Activated effector memory CD4-positive, alpha-beta T cell treated with anti-CD3 and anti-CD28 coated beads, Interleukin-2, amount 50 U/mL, for 16 hours (primary cell): ENCODE results near the gene PRRX2.

Experiments
- DNase-seq: peaks from one replicate; pipeline ENCODE4 v3.0.0-alpha.2; 2020

PRRX2 gene

DNA sequence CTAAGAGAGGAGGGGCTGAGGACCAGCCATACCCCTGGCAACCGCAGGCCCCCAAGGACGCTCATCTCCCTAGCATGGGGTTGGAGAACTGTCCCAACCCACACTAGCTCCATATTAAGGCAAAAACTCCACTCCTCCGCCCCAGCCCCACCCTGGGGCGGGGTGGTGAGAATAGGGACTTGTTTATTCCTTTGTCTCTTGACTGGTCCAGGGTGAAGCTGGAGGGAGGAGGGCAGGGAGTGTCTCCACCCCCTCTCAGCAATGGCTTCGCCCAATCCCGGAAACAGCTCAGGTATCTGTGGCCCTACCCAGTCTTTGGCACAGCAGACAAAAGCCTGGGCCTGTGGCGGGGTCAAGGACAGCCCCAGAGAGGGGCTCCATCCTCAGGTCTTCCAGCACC lies 16.9 kb downstream of the PRRX2 start:
- no peak for DNase-seq

DNA sequence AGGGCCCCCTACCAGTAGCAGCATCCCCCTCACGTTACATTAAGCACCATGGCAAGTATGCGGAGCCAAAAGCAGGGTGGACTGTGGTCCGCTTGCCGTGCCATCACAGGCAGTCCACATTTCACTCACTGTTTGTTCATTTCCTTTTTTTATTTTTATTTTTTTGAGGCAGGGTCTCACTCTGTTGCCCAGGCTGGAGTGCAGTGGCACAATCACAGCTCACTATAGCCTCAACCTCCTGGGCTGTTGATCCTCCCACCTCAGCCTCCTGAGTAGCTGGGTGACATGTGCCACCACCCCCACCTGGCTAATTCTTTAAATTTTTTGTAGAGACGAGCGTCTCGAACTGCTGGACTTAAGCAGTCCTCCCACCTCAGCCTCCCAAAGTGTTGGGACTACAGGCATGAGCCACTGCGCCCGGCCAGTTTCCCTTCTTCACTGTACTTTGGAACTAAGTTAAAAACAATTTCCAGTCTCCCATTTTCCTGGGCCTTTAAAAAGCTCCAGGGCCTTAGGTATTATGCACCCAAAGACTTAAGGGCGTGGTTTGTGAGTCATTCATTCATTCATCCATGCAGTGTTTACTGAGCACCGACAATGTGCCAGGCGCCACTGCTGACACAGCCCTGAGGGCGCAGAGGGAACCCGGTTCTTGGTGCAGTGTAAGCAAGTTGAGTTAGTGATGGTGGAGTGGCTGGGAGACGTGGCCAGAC lies 19.9 kb downstream of the PRRX2 start:
- no peak for DNase-seq

DNA sequence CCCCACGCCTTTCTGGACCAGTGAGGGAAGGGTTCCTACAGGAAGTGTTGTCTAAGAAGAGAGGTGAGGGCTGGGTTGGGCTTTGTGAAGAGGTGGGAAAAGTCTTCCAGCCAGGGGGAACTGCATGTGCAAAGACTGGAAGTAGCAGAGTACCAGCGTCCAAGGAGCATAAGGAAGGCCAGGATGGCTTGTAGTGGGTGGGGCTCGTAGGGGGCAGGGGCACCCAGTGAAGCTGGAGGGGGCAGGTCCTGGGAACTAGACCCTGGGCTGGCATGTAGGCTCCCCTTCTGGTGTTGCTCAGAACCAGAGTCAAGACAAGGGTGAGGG lies 20.4 kb downstream of the PRRX2 start:
- no peak for DNase-seq

DNA sequence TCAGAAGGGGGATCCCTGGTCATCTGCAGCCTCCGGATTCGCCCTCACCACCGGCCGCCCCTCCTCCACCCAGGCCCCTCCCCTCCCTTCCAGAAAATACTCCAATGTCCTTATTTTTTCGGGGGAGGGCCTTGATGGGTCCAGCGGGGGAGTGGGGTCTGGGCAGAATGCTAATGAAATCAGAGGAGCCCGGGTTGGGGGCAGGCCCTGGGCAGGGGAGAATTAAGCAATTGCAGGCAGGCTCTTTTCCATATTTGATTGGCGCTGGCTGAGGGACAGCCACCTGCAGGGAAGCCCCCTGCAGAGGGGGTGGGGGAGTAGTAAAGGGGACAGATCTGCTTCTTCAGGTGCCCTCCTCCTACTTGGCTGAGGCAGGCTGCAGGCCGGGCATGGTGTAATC lies 21.3 kb downstream of the PRRX2 start:
- no peak for DNase-seq

DNA sequence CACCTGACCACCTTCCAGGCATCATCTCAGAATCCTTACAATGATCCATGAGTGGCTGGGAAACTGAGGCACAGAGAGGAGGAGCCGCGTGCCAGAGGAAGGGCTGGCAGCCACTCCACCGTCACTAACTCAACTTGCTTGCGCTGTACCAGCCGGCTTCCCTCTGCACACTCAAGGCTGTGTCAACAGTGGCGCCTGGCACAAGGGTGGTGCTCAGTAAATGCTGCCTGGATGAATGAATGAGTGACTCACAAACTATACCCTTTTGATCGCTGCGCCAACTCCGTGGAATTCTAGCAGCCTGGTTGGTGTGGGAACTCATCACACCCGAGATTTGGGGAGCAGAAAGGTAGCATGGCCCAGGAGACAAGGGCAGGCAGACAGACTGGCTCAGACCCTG lies 21.9 kb downstream of the PRRX2 start:
- no peak for DNase-seq

DNA sequence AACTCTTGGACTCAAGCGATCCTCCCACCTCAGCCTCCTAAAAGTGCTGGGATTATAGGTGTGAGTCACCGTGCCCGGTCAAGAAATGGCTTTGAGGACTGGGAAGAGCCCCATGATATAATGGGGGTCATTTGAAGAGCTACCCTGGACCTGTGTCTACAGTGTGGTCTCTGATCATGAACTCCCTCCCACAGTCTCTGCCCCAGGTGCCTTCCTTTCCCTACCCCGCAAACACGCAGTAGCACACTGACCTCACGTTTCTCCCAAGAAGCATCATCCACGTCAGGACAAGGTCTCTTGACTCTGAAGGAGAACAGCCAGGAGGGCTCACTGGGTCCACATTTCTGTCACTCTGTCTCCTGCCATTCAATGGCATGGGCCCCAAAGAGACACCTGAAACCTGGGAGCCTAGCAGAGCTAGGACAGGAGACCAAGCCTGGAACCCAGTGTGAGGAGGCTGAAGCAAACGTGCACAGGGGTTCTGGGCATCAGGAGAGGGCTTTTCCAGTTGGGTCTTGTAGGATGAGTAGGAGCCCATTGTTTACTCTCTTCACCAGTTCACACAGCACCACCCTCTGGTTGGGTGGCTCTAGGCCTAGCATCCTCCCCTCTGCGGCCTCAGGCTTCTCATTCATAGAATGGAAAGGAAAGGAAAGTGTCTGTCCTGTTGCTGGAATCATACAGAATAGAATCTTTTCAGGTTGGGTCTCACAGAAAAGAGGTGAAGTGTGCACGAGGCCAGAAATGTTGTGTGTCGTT lies 23.0 kb downstream of the PRRX2 start:
- no peak for DNase-seq

DNA sequence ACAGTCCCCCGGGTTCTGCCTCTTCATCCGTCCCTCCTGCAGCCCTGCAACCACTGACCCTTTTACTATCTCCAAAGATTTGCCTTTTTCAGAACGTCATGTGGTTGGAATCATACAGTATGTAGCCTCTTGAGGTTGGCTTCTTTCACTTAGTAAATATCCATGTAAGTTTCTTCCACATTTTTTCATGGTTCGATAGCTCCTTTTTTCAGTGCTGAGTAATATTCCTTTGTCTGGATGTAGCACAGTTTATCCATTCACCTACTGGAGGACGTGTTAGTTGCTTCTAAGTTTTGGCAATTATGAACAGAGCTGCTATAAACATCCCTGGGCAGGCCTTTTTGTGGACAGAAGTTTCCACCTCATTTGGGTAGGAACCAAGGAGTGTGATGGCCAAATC lies 27.1 kb downstream of the PRRX2 start:
- no peak for DNase-seq

DNA sequence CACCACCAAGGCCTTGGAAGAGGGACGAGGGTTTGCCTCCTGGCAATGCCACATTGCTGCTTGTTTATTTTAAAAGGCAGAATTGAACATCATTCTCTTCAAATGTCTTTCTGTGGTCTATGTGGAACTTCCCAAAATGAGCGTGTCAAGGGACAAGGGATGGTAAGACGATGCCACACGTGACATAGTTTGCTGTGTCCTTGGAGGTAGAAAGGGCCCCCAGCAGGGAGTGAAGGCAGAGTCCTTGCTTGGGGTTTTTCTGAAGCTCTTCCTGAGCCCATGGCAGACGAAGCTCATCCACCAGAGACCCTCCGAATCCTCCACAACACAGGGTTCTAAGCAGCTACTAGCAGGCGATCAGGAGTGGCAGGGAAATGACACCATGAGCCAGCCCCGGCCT lies 28.3 kb downstream of the PRRX2 start:
- no peak for DNase-seq

DNA sequence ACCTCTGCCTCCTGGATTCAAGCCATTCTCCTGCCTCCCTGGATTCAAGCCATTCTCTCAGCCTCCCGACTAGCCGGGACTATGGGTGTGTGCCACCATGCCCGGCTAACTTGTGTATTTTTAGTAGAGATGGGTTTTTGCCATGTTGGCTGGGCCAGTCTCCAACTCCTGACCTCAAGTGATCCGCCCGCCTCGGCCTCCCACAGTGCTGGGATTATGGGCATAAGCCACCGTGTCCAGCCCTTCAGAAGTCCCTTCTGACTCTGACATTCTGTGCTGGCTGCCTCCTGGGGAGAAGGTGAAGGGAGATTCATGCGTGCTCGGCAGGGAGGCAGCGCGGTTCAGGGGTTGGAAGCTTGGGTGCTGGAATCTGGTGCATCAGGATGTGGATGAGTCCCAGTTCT lies 28.8 kb downstream of the PRRX2 start:
- no peak for DNase-seq

DNA sequence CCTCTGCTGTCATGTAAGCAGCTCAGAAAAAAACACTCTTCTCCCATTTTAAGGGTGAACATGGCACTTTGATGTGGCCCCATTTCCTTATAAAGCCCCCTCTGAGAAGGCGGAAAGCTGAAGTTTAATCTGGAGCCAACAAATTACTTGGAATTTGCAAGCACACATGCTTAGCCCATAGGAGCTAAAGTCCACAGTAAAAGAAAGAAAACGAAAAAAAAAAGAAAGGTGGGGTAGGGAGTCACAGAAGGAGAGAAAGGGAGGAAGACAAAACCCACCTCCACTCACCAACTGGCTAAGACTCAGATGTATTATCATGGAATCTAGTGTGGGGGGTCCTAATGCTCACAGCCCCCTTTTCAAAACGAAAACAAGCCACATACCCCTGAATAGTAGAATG lies 30.4 kb downstream of the PRRX2 start:
- DNase-seq: no peak

DNA sequence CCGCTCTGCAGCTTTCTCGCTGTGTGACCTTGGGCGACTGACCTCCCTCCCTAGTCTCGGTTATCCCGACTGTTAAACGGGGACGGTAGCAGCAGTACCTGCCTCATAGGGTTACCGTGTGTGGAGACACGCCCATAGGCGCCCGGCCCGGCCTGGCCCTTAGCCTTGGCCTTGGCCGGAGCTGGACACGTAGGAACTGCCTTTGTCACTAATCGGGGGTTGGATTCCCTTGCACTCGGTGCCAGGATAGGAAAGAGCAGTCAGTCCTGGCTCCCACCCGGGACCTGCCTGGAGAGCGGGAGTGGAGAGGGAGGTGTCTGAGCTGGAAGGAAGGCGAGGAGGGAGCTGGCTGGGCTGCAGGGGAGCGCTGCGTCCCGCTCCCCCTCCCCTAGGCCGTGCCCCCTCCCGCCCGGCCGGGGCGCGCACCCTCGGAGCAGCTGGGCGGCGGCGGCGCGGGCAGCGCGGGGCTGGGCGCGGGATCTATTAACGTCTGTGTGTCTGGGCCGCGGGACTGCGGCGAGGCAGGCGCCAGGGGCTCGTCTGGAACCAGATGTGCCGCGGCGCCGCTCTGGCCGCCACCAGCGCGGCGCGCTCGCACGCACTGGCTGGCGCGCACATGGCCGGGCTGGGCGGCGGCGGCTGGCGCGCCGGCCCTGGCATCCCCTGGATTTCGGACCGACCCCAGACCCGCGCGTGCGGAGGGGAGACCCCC lies 31.7 kb downstream of the PRRX2 start:
- DNase-seq: no peak

DNA sequence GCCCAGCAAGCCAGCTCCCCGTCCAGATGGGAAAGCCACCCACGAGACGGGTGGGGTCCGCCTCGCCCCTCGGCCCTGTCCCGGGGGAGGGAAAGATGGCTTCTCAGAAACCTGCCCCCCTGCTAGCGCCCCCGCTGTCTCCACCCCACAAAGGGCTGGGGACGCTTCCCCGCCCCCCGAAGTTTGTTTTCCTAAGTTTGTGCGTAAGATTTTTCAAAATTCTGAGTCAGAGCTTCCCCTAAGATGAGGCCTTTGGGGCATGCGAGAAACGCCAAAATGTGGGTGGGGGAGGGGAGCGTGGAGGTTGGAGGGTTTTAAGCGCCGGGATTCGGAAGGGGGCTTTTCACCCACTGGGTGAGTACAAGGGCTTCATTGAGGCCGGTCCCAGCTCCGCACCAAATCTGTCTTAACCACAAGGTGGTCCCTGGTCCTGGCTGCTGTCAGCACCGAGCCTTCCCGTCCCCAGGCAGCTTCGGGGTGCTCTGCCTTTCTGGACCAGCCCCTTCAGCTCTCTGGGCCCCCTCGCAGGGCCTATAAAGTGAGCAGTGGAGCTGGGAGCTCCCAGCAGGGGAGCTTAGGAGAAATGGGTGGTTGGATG lies 32.3 kb downstream of the PRRX2 start:
- DNase-seq: peak; percentile 68

DNA sequence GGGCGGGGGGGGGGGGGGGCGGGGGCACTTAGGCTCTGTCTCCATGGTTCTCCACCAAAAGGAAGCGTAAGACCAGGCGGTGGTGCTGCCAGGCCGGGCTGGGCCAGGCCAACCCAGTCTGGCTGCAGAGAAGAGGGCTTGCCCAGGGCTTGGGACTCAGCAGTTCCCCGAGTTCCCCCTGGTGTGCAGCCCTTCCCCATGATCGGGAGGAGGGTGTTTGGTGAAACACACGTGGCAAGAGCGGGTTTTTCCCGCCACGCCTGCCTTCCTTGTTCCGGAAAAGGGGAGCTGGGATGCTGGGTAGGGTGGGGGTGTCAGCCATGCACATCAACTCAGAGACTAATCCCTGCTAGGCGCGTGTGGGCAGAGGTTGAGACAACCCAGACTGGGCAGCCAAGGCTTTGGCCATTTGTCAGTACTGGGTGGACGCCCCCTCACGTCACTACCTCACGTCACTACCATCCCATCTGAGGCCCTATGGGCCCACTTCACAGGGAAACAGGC lies 32.9 kb downstream of the PRRX2 start:
- no peak for DNase-seq

DNA sequence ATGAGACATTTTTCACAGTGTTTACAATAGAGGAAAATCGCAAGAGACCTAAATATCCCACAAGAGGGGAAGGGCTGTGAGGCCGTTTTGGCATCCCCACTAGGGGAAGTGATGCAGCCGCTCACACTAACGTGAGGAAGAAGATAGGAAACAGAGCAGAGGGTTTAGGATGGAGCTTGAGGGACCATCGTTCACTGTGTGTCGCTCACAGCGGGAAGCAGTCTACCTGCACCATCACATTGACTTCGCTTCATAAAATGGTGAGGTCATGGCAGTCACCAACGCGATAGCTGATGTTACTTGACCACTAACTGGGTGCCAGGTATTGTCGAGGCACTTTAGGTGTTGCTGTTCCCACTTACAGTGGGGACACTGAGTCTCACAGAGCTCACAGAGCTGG lies 35.6 kb downstream of the PRRX2 start:
- no peak for DNase-seq

DNA sequence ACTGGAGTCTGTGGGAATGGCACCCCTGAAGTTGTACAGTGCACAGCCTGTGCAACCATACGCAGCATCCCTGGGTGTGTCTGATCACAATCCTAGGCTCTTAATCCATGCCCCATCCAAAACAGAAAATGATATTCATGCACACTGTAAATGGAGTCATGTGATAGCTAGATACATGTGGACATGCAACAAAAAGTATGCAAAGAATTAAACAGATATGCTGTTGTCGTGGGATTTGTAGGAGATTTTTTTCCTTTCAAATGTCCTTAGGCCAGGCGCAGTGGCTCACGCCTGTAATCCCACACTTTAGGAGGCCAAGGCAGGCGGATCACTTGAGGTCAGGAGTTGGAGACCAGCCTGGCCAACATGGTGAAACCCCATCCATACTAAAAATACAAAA lies 36.1 kb downstream of the PRRX2 start:
- DNase-seq: no peak

DNA sequence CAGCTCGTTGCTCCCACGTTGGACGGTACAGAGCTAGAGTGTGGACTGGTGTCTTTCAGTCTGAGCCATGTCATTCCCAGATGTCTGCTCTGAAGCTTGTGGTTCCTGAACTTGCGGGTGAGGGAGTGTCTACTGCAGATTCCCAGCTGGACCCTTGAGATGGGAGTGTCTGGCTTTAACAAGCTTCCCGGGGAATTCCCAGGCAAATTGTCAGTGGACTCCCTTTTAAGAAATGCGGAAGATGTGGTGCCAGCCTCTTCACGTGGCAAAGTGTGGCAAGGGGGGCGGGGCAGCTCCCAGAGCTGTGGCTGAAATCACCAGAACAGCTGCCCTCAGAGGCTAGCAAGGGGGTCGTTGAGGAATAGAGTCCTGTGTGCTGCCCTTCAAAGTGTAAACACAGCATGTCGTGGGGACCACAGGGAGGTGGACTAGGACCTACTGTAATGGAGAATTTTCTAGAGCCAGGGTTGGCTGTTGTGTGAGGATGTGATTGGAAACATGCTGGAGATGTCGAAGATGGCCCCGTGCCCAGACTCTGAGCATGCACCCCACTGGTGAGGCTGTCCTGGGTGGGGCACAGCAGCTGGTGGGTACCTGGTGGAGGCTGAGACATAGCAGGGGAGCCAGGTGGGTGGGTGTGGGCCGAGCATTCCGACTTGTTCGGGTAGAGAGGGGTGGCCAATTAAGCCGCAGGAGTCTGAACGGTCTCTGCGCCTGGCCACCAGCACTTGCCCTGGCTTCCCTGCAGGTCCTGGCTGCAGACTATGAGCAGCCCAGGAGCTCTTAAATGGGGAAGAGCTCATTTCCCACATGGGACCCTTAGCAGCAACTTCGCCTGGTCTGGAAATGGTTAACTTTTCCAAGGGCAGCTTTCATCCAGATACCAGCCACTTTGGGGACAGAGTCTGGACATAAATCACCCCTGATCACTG lies 37.4 kb downstream of the PRRX2 start:
- DNase-seq: no peak

DNA sequence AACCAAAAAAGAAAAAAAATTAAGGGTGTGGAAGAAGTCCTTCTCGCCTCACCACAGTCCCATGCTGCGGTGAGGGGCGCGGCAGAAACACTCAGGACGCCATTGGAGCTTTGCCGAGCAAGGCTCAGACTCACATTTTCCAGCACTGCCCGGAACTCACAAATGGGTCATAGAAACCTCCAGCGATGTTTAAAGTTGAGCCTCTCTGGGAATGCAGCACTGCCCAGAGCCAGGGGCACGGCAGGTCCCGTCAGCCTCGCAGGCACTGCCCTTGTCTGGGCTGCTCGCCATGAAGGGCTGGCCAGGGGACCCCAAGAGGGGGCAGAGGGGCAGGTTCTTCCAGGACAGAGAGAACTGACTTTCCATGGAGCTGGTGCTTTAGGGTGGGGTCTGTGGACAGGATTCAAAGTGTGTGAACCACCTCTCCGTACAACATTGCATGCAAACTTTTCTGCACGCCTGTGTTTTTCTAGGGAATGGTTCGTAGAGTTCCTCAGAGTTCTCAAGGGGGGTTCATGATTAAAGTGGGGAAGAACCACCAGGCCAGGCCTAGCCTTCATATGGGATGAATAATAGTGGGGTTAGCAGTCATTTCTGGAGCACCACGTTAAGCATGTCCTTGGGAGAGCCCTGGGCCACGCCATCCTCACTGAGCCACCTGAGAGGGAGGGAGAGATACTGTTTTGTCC lies 38.4 kb downstream of the PRRX2 start:
- DNase-seq: no peak

DNA sequence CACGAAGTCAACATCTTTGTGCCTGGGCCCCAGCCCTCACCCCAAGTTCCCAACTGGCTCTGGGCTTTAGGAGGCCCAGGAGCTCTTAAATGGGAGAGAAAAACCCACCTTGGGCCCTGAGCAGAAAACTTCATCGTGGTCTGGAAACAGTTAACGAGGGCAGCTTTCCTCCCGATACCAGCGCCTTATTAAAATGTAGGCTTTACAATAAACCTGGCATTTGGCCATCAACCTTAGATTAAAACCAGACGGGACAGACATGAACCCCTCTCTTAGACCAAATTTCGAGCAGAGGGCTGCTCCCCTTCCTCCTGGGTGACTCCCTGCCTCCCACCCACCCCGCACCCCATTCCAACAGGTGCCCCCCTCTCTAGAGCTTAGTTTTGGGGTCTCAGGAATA lies 39.4 kb downstream of the PRRX2 start:
- no peak for DNase-seq

DNA sequence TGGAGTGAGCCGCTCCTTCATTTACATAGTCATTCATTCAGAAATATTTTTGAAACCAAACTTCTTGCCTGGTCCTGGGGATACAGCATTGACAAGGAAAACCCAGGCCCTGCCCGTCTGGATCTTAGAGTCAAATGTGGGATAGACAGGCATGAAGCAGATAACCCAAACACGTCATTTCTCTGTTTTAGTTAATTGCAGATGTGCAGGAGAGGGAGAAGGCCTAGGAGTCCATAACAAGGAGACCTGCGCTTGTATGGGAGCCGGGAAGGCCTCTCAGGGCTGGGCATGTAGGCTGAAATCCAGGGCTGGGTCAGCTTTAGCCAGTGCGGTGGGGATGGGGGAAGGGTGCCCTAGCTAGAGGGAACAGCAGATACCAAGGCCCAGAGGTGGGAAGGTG lies 43.3 kb downstream of the PRRX2 start:
- no peak for DNase-seq

DNA sequence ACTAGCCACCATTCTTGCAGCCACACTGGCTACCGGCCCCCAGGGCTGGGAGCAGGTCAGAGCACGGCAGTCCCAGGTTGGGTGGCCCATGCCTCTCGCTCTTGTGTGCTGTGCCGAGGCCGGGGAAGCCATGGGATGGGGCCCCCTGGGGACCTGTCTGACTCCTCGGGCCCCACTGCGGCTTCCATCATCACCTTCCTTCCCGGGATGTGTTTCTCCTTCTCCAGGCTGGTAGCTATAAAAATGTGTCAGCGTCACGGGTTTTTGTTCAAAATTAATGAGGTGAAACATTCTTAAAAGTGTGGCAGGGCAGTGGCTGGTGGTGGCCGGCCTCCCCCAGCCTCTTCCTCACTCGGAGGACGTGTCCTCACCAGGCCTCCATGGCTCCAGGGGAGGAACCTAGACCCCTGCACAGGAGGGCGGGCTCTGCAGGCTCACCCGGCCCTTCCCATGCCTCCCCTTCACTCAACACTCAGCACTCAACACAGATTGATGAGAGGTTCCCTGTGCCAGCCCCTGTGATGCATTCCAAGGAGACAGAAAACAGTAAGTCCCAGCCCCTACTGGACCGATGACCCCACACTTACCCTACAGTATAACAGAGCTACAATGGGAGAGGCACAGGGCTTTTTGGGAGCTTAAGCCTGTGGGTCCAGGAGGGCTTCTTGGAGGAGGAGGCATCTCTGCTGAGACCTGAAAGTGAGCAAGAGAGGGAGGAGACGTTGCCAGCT lies 44.2 kb downstream of the PRRX2 start:
- DNase-seq: no peak

DNA sequence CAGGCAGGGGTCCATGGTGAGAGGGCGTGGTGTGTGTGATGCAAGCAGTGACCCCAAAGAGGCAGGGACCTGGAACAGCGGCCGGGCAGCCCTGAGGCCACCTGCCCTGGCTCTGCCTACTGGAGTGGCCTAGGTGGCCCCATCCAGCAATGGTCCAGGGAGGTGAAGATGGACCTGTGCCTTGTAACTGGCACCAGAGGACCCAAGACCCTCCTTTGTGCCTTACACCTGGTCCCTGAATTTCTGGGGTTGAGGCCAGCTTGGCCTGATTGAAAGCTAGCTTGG lies 44.7 kb downstream of the PRRX2 start:
- DNase-seq: no peak
